OCI-LY1 (cell line): ENCODE data around the gene SLU7.

ENCODE experiments used
- H2AFZ ChIP-seq: fragments of 200-600 bp; sonication (generic), shearing (Covaris generic); 2 replicates; pipeline ENCODE4 v1.6.0; 2014; ENCODE audit warnings: antibody characterized with exemption, mild to moderate bottlenecking, low read length
- H3F3A ChIP-seq: fragments of 200-600 bp; sonication (generic), shearing (Covaris generic); 2 replicates; pipeline ENCODE4 v1.6.0; 2014; ENCODE audit warnings: mild to moderate bottlenecking, antibody characterized with exemption, low read length, moderate library complexity; ENCODE audit not compliant: insufficient read depth
- H3K27ac ChIP-seq: fragments of 200-600 bp; sonication (generic); 2 replicates; pipeline ENCODE4 v1.5.1; 2014; ENCODE audit warnings: low read length, mixed run types, mild to moderate bottlenecking, low read depth; ENCODE audit not compliant: poor library complexity, severe bottlenecking
- H3K27me3 ChIP-seq: fragments of 200-600 bp; sonication (generic); 2 replicates; pipeline ENCODE4 v1.6.0; 2014; ENCODE audit warnings: antibody characterized with exemption, mild to moderate bottlenecking, low read length, moderate library complexity; ENCODE audit not compliant: insufficient read depth
- H3K36me3 ChIP-seq: fragments of 200-600 bp; sonication (generic); 2 replicates; pipeline ENCODE4 v1.6.1; 2014; ENCODE audit warnings: mild to moderate bottlenecking, antibody characterized with exemption, low read length, moderate library complexity, mixed read lengths; ENCODE audit not compliant: insufficient read depth
- H3K4me1 ChIP-seq: fragments of 200-600 bp; sonication (generic); 2 replicates; pipeline ENCODE4 v1.5.1; 2014; ENCODE audit warnings: mild to moderate bottlenecking, low read length, moderate library complexity; ENCODE audit not compliant: insufficient read depth, severe bottlenecking
- H3K4me2 ChIP-seq: fragments of 200-600 bp; sonication (generic), shearing (Covaris generic); 2 replicates; pipeline ENCODE4 v1.6.1; 2014; ENCODE audit warnings: low read length
- H3K4me3 ChIP-seq: fragments of 200-600 bp; sonication (generic); 2 replicates; pipeline ENCODE4 v1.5.1; 2014; ENCODE audit warnings: low read length, low read depth, mild to moderate bottlenecking, mixed read lengths; ENCODE audit not compliant: poor library complexity, severe bottlenecking
- H3K79me2 ChIP-seq: fragments of 200-600 bp; shearing (Covaris generic); 2 replicates; pipeline ENCODE4 v1.6.1; 2016; ENCODE audit warnings: mixed run types, low read length, mixed read lengths; ENCODE audit not compliant: insufficient read depth
- H3K9ac ChIP-seq: fragments of 200-600 bp; sonication (generic), shearing (Covaris generic); 2 replicates; pipeline ENCODE4 v1.6.1; 2014; ENCODE audit warnings: mild to moderate bottlenecking, low read length, mixed read lengths
- H3K9me2 ChIP-seq: fragments of 200-600 bp; sonication (generic), shearing (Covaris generic); 2 replicates; pipeline ENCODE4 v1.6.1; 2014; ENCODE audit warnings: low read depth, mild to moderate bottlenecking, low read length, mixed read lengths
- H3K9me3 ChIP-seq: fragments of 200-600 bp; shearing (Covaris generic); 2 replicates; pipeline ENCODE4 v1.6.1; 2014; ENCODE audit warnings: low read length, mixed read lengths
- H4K20me1 ChIP-seq: fragments of 200-600 bp; sonication (generic), shearing (Covaris generic); 2 replicates; pipeline ENCODE4 v1.6.0; 2016; ENCODE audit warnings: mild to moderate bottlenecking, low read length; ENCODE audit not compliant: insufficient read depth
- EZH2 ChIP-seq: fragments of 200-600 bp; sonication (generic), shearing (Covaris generic); IDR thresholded peaks from 2 replicates; pipeline ENCODE4 v1.8.0; 2017; ENCODE audit warnings: borderline replicate concordance, mixed run types, mild to moderate bottlenecking, antibody characterized with exemption, low read length, moderate library complexity, mixed read lengths
- TF ChIP-seq, protein P1 (sequence below): fragments of 200-600 bp; sonication (generic), shearing (Covaris generic); IDR thresholded peaks from 2 replicates; pipeline ENCODE4 v1.5.1; 2017; ENCODE audit warnings: mild to moderate bottlenecking, antibody characterized with exemption, low read length, moderate library complexity, mixed read lengths

SLU7 gene

DNA sequence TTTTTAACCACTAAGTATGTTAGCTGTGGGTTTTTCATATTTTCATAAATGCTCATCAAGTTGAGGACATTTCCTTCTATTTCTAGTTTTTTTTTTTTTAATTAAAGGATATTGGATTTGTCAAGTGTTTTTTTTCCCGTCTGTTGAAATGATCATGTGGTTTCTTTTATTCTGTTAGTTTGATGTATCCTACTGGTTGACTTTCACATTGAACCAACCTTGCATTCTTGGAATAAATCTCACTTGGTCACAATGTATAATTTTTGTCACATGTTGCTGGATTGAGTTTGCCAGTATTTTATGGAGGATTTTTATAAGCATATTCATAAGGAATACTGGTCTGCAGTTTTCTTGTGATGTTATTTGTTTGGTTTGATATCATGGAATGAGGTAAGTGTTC, 31.4 kb downstream of the SLU7 start:
- no peak overlapping the region for H3K9ac ChIP-seq
- TF ChIP-seq EZH2: no peak
- TF ChIP-seq, protein P1, sequence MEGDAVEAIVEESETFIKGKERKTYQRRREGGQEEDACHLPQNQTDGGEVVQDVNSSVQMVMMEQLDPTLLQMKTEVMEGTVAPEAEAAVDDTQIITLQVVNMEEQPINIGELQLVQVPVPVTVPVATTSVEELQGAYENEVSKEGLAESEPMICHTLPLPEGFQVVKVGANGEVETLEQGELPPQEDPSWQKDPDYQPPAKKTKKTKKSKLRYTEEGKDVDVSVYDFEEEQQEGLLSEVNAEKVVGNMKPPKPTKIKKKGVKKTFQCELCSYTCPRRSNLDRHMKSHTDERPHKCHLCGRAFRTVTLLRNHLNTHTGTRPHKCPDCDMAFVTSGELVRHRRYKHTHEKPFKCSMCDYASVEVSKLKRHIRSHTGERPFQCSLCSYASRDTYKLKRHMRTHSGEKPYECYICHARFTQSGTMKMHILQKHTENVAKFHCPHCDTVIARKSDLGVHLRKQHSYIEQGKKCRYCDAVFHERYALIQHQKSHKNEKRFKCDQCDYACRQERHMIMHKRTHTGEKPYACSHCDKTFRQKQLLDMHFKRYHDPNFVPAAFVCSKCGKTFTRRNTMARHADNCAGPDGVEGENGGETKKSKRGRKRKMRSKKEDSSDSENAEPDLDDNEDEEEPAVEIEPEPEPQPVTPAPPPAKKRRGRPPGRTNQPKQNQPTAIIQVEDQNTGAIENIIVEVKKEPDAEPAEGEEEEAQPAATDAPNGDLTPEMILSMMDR: no peak
- no peaks in the 10 kb centered on the region for H3K36me3 ChIP-seq
- H3K79me2 ChIP-seq: no peaks in the 10 kb centered on the region
- H4K20me1 ChIP-seq: no peaks in the 10 kb centered on the region
- H3K9me3 ChIP-seq: peaks cover 5% of the 10 kb centered on the region; the same call in 1 of the 2 replicates
- H3K4me3 ChIP-seq: no peak overlapping the region
- no peaks in the 10 kb centered on the region for H3K27me3 ChIP-seq
- no peak overlapping the region for H2AFZ ChIP-seq
- H3K27ac ChIP-seq: no peak overlapping the region
- no peaks in the 10 kb centered on the region for H3K9me2 ChIP-seq
- H3K4me1 ChIP-seq: no peaks in the 10 kb centered on the region
- H3F3A ChIP-seq: no peaks in the 10 kb centered on the region
- no peak overlapping the region for H3K4me2 ChIP-seq

DNA sequence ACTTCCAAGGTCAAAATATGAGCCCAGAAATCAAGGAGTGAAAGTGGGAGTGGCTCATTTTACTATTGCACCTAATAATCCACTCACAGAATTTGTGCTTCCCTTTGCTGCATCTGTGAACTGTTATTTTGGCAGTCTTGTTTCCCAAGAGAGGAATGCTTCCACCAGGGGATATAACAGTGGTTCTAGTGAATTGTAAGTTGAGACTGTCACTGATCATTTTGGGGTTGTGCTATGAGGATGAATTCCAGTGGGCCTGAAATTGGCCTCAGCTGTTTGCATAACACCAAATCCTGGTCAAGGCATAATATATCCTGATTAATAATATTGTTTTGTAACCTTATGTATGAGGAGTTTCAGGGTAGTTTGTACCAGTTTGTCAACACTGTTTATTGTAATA, 33.4 kb downstream of the SLU7 start:
- Histone ChIP-seq H3K27ac (no peak overlapping the region), H3K4me2 (no peak overlapping the region), H3K4me3 (no peak overlapping the region), H3K4me1 (no peaks in the 10 kb centered on the region), H3K9me3 (peaks cover 5% of the 10 kb centered on the region; the same call in 1 of the 2 replicates), H3K9ac (no peak overlapping the region), H2AFZ (no peak overlapping the region), H3K9me2 (no peaks in the 10 kb centered on the region), H3K36me3 (no peaks in the 10 kb centered on the region), H4K20me1 (no peaks in the 10 kb centered on the region), H3K79me2 (no peaks in the 10 kb centered on the region), H3K27me3 (no peaks in the 10 kb centered on the region), H3F3A (no peaks in the 10 kb centered on the region)
- TF ChIP-seq, protein P1: no peak
- TF ChIP-seq EZH2: no peak

DNA sequence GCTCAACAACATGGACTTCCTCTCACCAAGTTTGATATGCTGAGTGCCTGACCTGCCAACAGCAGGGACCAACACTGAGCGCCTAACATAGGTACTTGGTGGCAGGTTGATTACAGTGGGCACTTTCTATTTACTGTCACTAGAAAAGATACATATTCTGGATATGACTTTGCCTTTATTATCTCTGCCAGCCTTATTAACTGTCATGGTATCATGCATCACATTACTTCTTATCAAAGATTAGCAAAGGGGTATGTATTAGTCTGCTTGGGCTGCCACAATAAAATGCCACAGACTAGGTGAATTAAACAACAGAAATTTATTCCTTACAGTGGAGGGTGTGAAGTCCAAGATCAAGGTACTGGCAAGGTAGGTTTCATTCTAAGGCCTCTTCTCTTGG, 34.2 kb downstream of the SLU7 start:
- no peaks in the 10 kb centered on the region for H3K27me3 ChIP-seq
- no peaks in the 10 kb centered on the region for H3K79me2 ChIP-seq
- no peaks in the 10 kb centered on the region for H3K4me1 ChIP-seq
- H3K9ac ChIP-seq: no peak overlapping the region
- H3K4me3 ChIP-seq: no peak overlapping the region
- H3K9me2 ChIP-seq: no peaks in the 10 kb centered on the region
- H3K36me3 ChIP-seq: no peaks in the 10 kb centered on the region
- no peaks in the 10 kb centered on the region for H3F3A ChIP-seq
- peaks cover 5% of the 10 kb centered on the region; the same call in 1 of the 2 replicates for H3K9me3 ChIP-seq
- H3K27ac ChIP-seq: no peak overlapping the region
- no peak overlapping the region for H3K4me2 ChIP-seq
- TF ChIP-seq EZH2: no peak
- TF ChIP-seq, protein P1: no peak
- H4K20me1 ChIP-seq: no peaks in the 10 kb centered on the region
- no peak overlapping the region for H2AFZ ChIP-seq
